K562 (cell line): Measurements from ENCODE around the gene RECK. TPM values are rescaled to one million over a fixed set of nuclear protein-coding genes. Genes with fewer than 3 reads are reported as not detected.

Source experiments
- ATAC-seq: fragments of 200-7000 bp; cut with Tn5 transposase; 3 replicates; pipeline ENCODE4 v1.9.1; 2020; ENCODE audit warnings: moderate library complexity
- BruUV-seq: library from RNA; stranded (reverse); fragments of 400-500 nt; replicated peaks from 2 replicates; lab custom pipeline; 2021; lab: Mats Ljungman, UMichigan
- CTCF ChIA-PET: fragments of 300-600 bp; formaldehyde crosslinking; extraction: SDS; loops from one replicate; lab custom pipeline; 2021; ENCODE audit warnings: low intra/inter-chr PET ratio; lab: Yijun Ruan, JAX
- POLR2A ChIA-PET: fragments of 300-600, 350-650 bp; sonication (Branson Sonifier 250); formaldehyde crosslinking; extraction: SDS; loops from one replicate; lab custom pipeline; 2021; ENCODE audit warnings: antibody characterized with exemption, inconsistent platforms; lab: Yijun Ruan, JAX
- DNase-seq, 4 experiments: peaks; one replicate each; pipeline versions ENCODE4 v3.0.0 to v3.0.0-alpha.2; 2011 to 2018; ENCODE audit warnings: low spot score in 3 of 4, mixed read lengths in 3 of 4; ENCODE audit errors: extremely low read depth in 1 of 4
- FAIRE-seq: peaks from 2 replicates; lab custom pipeline; 2011; peaks lifted over from hg19 to GRCh38; lab: Jason Lieb, UNC
- H2AFZ ChIP-seq: 2 replicates; pipeline ENCODE4 v1.6.0; 2011; ENCODE audit warnings: low read depth, low read length, control low read depth, inconsistent platforms
- H3K27ac ChIP-seq: fragments of 200-600 bp; 3 replicates; pipeline ENCODE4 v1.8.0; 2011; ENCODE audit warnings: low read depth, mild to moderate bottlenecking, control low read depth, inconsistent platforms, low read length, moderate library complexity, mixed read lengths; ENCODE audit errors: extremely low read depth
- H3K27me3 ChIP-seq, 2 experiments: fragments of 300-600 bp in 1 of 2; 2 replicates in 1 of 2; 3 replicates in 1 of 2; pipeline versions ENCODE4 v1.6.0 to v1.8.0; 2011; ENCODE audit warnings: inconsistent platforms in 2 of 2, low read length in 2 of 2, mild to moderate bottlenecking in 1 of 2, mixed read lengths in 1 of 2, moderate library complexity in 1 of 2; ENCODE audit not compliant: control insufficient read depth in 2 of 2, insufficient read depth in 2 of 2
- H3K36me3 ChIP-seq: fragments of 300-600 bp; 3 replicates; pipeline ENCODE4 v1.8.0; 2011; ENCODE audit warnings: mild to moderate bottlenecking, low read length, inconsistent platforms; ENCODE audit not compliant: control insufficient read depth, insufficient read depth
- H3K4me1 ChIP-seq, 2 experiments: fragments of 200-600 bp in 1 of 2; replicated peaks in 1 of 2; 2 replicates in 1 of 2; 3 replicates in 1 of 2; pipeline versions ENCODE4 v1.5.1 to v1.8.0; 2011; ENCODE audit warnings: inconsistent platforms in 2 of 2, low read length in 2 of 2, mild to moderate bottlenecking in 1 of 2, mixed read lengths in 1 of 2, moderate library complexity in 1 of 2; ENCODE audit not compliant: control insufficient read depth in 2 of 2, insufficient read depth in 2 of 2
- H3K4me2 ChIP-seq: 2 replicates; pipeline ENCODE4 v1.6.1; 2011; ENCODE audit warnings: low read length, control low read depth, inconsistent platforms, mixed read lengths; ENCODE audit not compliant: insufficient read depth
- H3K4me3 ChIP-seq: fragments of 200-600 bp; sonication (generic), shearing (Covaris generic); 2 replicates; pipeline ENCODE4 v1.5.1; 2016; ENCODE audit warnings: control low read depth, inconsistent platforms
- H3K79me2 ChIP-seq: fragments of 200-600 bp; 3 replicates; pipeline ENCODE4 v1.8.0; 2011; ENCODE audit warnings: low read length, inconsistent platforms; ENCODE audit not compliant: control insufficient read depth, insufficient read depth
- H3K9ac ChIP-seq, 2 experiments: 2 replicates each; pipeline versions ENCODE4 v1.6.0 to v1.6.1; 2011; ENCODE audit warnings: low read depth in 2 of 2, low read length in 2 of 2, control low read depth in 1 of 2, inconsistent platforms in 1 of 2, mild to moderate bottlenecking in 1 of 2, mixed read lengths in 1 of 2; ENCODE audit not compliant: insufficient read depth in 1 of 2
- H3K9me1 ChIP-seq: one replicate; pipeline ENCODE4 v1.6.0; 2011; ENCODE audit warnings: inconsistent platforms, mild to moderate bottlenecking, low read length, moderate library complexity; ENCODE audit not compliant: control insufficient read depth, insufficient read depth
- H3K9me3 ChIP-seq: replicated peaks from 2 replicates; pipeline ENCODE4 v1.5.1; 2011; ENCODE audit warnings: low read depth, low read length, inconsistent platforms; ENCODE audit not compliant: control insufficient read depth, insufficient read depth
- H4K20me1 ChIP-seq: replicated peaks from 2 replicates; pipeline ENCODE4 v1.6.1; 2011; ENCODE audit warnings: low read length, inconsistent platforms, mixed read lengths; ENCODE audit not compliant: control insufficient read depth, insufficient read depth
- CBX2 ChIP-seq: fragments of 200-600 bp; sonication (generic); IDR thresholded peaks from one replicate; pipeline ENCODE4 v1.6.1; 2012; ENCODE audit warnings: mild to moderate bottlenecking, low read length, inconsistent platforms; ENCODE audit not compliant: insufficient read depth, poor library complexity, severe bottlenecking
- CLOCK ChIP-seq: fragments of 250-450 bp; sonication (Bioruptor Pico); IDR thresholded peaks from 2 replicates; pipeline ENCODE4 v1.4.0; 2020; ENCODE audit warnings: mild to moderate bottlenecking, moderate library complexity, borderline replicate concordance
- GATA2 ChIP-seq: sonication (generic); formaldehyde crosslinking; IDR thresholded peaks from 2 replicates; pipeline ENCODE4 v1.4.0; 2020; ENCODE audit warnings: mild to moderate bottlenecking, missing genetic modification reagents
- L3MBTL2 ChIP-seq: fragments of 450-650 bp; IDR thresholded peaks from 2 replicates; pipeline ENCODE4 v1.6.1; 2016; ENCODE audit warnings: mild to moderate bottlenecking, moderate library complexity
- RBBP5 ChIP-seq: fragments of 200-600 bp; sonication (generic); IDR thresholded peaks from 2 replicates; pipeline ENCODE4 v1.6.1; 2012; ENCODE audit warnings: borderline replicate concordance, mild to moderate bottlenecking, low read length, control low read depth, inconsistent platforms; ENCODE audit not compliant: insufficient read depth, poor library complexity, severe bottlenecking
- STAT5A ChIP-seq: IDR thresholded peaks from 2 replicates; pipeline ENCODE4 v1.6.1; 2012; ENCODE audit warnings: low read length, inconsistent platforms, borderline replicate concordance
- TARDBP ChIP-seq: fragments of 450-650 bp; IDR thresholded peaks from 2 replicates; pipeline ENCODE4 v1.6.1; 2016
- ZBTB1 ChIP-seq: sonication (generic); formaldehyde crosslinking; IDR thresholded peaks from 2 replicates; pipeline ENCODE4 v1.8.1; 2023; ENCODE audit warnings: missing genetic modification reagents, low read depth, mild to moderate bottlenecking, borderline replicate concordance
- ZNF197 ChIP-seq: fragments of 200-800 bp; sonication (Bioruptor generic); IDR thresholded peaks from 2 replicates; pipeline ENCODE4 v1.6.1; 2016; ENCODE audit warnings: low read depth, missing genetic modification characterization, missing compliant biosample characterization
- ZNF217 ChIP-seq: sonication (generic); formaldehyde crosslinking; IDR thresholded peaks from 2 replicates; pipeline ENCODE4 v1.8.0; 2022; ENCODE audit warnings: mild to moderate bottlenecking, missing genetic modification reagents
- ZNF347 ChIP-seq: fragments of 450-650 bp; formaldehyde crosslinking; IDR thresholded peaks from 2 replicates; pipeline ENCODE4 v1.4.0; 2020; ENCODE audit warnings: low read depth, mild to moderate bottlenecking, moderate library complexity
- WGBS: fragments of 100-300 bp; shearing (Covaris generic); methylation state at CpG from one replicate; pipeline ENCODE4 v1.1.6; 2016; ENCODE audit warnings: low coverage, mixed read lengths; ENCODE audit not compliant: insufficient coverage; ENCODE audit errors: missing lambda C conversion rate; 5-methylcytosine and 5-hydroxymethylcytosine counted together
- in situ Hi-C: fragments of 300-500 bp; cut with MboI; formaldehyde crosslinking; loops from 4 replicates; pipeline ENCODE4 v1.15.0; 2018; ENCODE audit warnings: inconsistent platforms, mixed read lengths
- intact Hi-C: fragments of 100-400 bp; cut with micrococcal nuclease; formaldehyde crosslinking; loops from 2 replicates; pipeline ENCODE4 v1.14.2; 2022
- polyA plus RNA-seq, 8 experiments: library from polyadenylated mRNA; depleted of rRNA in 4 of 8; stranded (reverse) in 5 of 8; unstranded in 3 of 8; fragments of >200 nt; fragmentation: Nextera tagmentation in 2 of 8; fragmentation: Illumina TruSeq in 1 of 8; extraction: Ambion mirVana in 2 of 8; extraction: Trizol in 1 of 8; gene quantifications; 2 replicates each; pipeline versions ENCODE4 v1.2.1 to v1.2.3, GENCODE V29; 2011 to 2014; ENCODE audit warnings: inconsistent platforms in 1 of 8, missing spikeins in 1 of 8
- total RNA-seq, 7 experiments: library from RNA; depleted of rRNA in 6 of 7; stranded (reverse); fragments of >200 nt in 6 of 7; fragmentation: Illumina TruSeq in 2 of 7; extraction: Trizol in 2 of 7; gene quantifications; 2 replicates each; pipeline versions ENCODE4 v1.2.1 to v1.2.3, GENCODE V29; 2011 to 2021; ENCODE audit warnings: low replicate concordance in 1 of 7

Gene RECK
- total and polyA plus RNA-seq, 9 of the 15 experiments (the other 6 are each of a cell fraction or from before 2014, with no cell fraction given) = 0.04 to 0.36 (median 0.16) TPM

- TF ChIP-seq ZNF217 (CRISPR knock-in tag) = no peak
- TF ChIP-seq CLOCK (CRISPR knock-in tag) = no peak
- no peak for TF ChIP-seq RBBP5
- no peak for TF ChIP-seq CBX2
- no peak for TF ChIP-seq TARDBP
Measured at GRCh38 chr9:36031774-36032555, 4.7 kb upstream of the RECK start (continued).

GRCh38 chr9:36033788-36034187 lies 2.9 kb upstream of the RECK start:
- FAIRE-seq = no peak
- Histone ChIP-seq H3K27me3 (peaks cover 0 to 12% of the 10 kb centered on the region in 2 experiments; a peak in 3 of 5 replicates), H3K36me3 (no peaks in the 10 kb centered on the region), H3K4me3 (no peak overlapping the region), H3K9me3 (no peaks in the 10 kb centered on the region), H3K9me1 (no peaks in the 10 kb centered on the region), H3K79me2 (no peaks in the 10 kb centered on the region), H4K20me1 (no peaks in the 10 kb centered on the region), H3K4me2 (no peak overlapping the region), H3K9ac (no peak overlapping the region), H2AFZ (no peak overlapping the region), H3K27ac (no peak overlapping the region), H3K4me1 (peaks cover 2 to 15% of the 10 kb centered on the region in 2 experiments; a peak in 3 of 5 replicates)
- POLR2A ChIA-PET = no interaction called here
- WGBS = 0% methylated on average over 3 of the region's 3 CpGs
- BruUV-seq = no TSS peak
- no peak for TF ChIP-seq GATA2 (CRISPR knock-in tag)
- TF ChIP-seq L3MBTL2 = no peak
- TF ChIP-seq ZNF197 (CRISPR knock-in tag) = no peak
- TF ChIP-seq STAT5A = no peak
- TF ChIP-seq ZNF347 (CRISPR knock-in tag) = no peak
- TF ChIP-seq ZBTB1 = no peak
- DNase-seq = no peak
- in situ Hi-C loops = no loop called here
- intact Hi-C loops = no loop called here
- CTCF ChIA-PET = no interaction called here
- ATAC-seq = no peak
